ENCODE data around the gene CDK3.
"Not testable (repeated sequence)": the region's sequence is repeated elsewhere in the genome, so short reads cannot be mapped to it uniquely, and the experiment has no call there.

DNA sequence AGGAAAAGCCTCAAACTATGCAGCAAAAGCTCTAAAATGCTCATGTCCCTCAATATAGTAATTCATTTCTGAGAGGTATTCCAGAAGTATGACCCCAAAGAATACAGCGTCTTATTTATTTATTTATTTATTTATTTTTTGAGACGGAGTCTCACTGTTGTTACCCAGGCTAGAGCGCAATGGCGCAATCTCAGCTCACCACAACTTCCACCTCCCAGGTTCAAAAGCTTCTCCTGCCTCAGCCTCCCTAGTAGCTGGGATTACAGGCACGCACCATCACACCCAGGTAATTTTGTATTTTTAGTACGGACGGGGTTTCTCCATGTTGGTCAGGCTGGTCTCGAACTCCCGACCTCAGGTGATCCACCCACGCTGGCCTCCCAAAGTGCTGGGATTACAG lies 31.6 kb upstream of the CDK3 start:
- not testable (repeated sequence) for TF ChIP-seq EZH2 (IDR thresholded peaks at IDR 0.05; ENCODE audit: borderline replicate concordance, low read length); CTCF (IDR thresholded peaks at IDR 0.05; ENCODE audit: low read length)
